ENCODE results near the gene GMPPA. TPM values are rescaled to one million over a fixed set of nuclear protein-coding genes. Genes with fewer than 3 reads are reported as not detected.

GMPPA gene
- total RNA-seq, 2 donors from 2014 or later = 36.9 to 38.2 TPM

- peaks cover 70% of the 10 kb centered on the region for H3K27me3 Mint-ChIP-seq (ENCODE audit: insufficient read depth)
- 39% methylated on average over 8 of the region's 8 CpGs; no CpG with 5 or more reads in 1 of the 2 experiments for WGBS, 2 experiments (ENCODE audit: insufficient coverage in 1 of 2, insufficient read length in 1 of 2)
- Histone ChIP-seq H3K4me1 (ENCODE audit: control insufficient read depth, insufficient read depth, low read length) (peaks cover 4% of the 10 kb centered on the region), H3K27ac (ENCODE audit: low read depth, low read length) (no peak overlapping the region), H3K27me3 (ENCODE audit: control insufficient read depth, insufficient read depth, low read length, poor library complexity, severe bottlenecking) (peaks cover 68% of the 10 kb centered on the region), H3K36me3 (ENCODE audit: control insufficient read depth, insufficient read depth, low read length) (no peaks in the 10 kb centered on the region), H3K9me3 (ENCODE audit: control insufficient read depth, low read length) (no peaks in the 10 kb centered on the region), H3K4me3 (ENCODE audit: low read length) (no peak overlapping the region), H3K9ac (ENCODE audit: extremely low read depth, low read length, poor library complexity, severe bottlenecking) (no peak overlapping the region)
- TF ChIP-seq, protein P1, sequence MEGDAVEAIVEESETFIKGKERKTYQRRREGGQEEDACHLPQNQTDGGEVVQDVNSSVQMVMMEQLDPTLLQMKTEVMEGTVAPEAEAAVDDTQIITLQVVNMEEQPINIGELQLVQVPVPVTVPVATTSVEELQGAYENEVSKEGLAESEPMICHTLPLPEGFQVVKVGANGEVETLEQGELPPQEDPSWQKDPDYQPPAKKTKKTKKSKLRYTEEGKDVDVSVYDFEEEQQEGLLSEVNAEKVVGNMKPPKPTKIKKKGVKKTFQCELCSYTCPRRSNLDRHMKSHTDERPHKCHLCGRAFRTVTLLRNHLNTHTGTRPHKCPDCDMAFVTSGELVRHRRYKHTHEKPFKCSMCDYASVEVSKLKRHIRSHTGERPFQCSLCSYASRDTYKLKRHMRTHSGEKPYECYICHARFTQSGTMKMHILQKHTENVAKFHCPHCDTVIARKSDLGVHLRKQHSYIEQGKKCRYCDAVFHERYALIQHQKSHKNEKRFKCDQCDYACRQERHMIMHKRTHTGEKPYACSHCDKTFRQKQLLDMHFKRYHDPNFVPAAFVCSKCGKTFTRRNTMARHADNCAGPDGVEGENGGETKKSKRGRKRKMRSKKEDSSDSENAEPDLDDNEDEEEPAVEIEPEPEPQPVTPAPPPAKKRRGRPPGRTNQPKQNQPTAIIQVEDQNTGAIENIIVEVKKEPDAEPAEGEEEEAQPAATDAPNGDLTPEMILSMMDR (conservative IDR thresholded peaks at IDR 0.05) = no peak
- no peak overlapping the region for H3K4me3 Mint-ChIP-seq
- H3K4me1 Mint-ChIP-seq = no peaks in the 10 kb centered on the region
- H3K9me3 Mint-ChIP-seq = no peaks in the 10 kb centered on the region
- peak; percentile 85 for DNase-seq
- H3K36me3 Mint-ChIP-seq (ENCODE audit: low read depth) = no peaks in the 10 kb centered on the region
- no peak overlapping the region for H3K27ac Mint-ChIP-seq
Observed at GRCh38 chr2:219486380-219486959, 12.2 kb upstream of the GMPPA start.

- 80 to 87% methylated on average over 1 to 17 of the region's 17 CpGs for WGBS, 2 experiments (ENCODE audit: insufficient coverage in 1 of 2, insufficient read length in 1 of 2)
- Histone ChIP-seq H3K27ac (ENCODE audit: low read depth, low read length) (no peak overlapping the region), H3K4me3 (ENCODE audit: low read length) (no peak overlapping the region), H3K4me1 (ENCODE audit: control insufficient read depth, insufficient read depth, low read length) (peaks cover 4% of the 10 kb centered on the region), H3K9me3 (ENCODE audit: control insufficient read depth, low read length) (no peaks in the 10 kb centered on the region), H3K9ac (ENCODE audit: extremely low read depth, low read length, poor library complexity, severe bottlenecking) (no peak overlapping the region), H3K36me3 (ENCODE audit: control insufficient read depth, insufficient read depth, low read length) (no peaks in the 10 kb centered on the region), H3K27me3 (ENCODE audit: control insufficient read depth, insufficient read depth, low read length, poor library complexity, severe bottlenecking) (peaks cover 59% of the 10 kb centered on the region)
- H3K4me3 Mint-ChIP-seq = no peak overlapping the region
- no peaks in the 10 kb centered on the region for H3K9me3 Mint-ChIP-seq
- DNase-seq = no peak
- H3K27ac Mint-ChIP-seq = no peak overlapping the region
- no peaks in the 10 kb centered on the region for H3K36me3 Mint-ChIP-seq (ENCODE audit: low read depth)
- TF ChIP-seq, protein P1 (conservative IDR thresholded peaks at IDR 0.05) = no peak
- no peaks in the 10 kb centered on the region for H3K4me1 Mint-ChIP-seq
- H3K27me3 Mint-ChIP-seq (ENCODE audit: insufficient read depth) = peaks cover 69% of the 10 kb centered on the region
Observed at GRCh38 chr2:219488149-219488843, 10.4 kb upstream of the GMPPA start.

- TF ChIP-seq, protein P1 (conservative IDR thresholded peaks at IDR 0.05) = no peak
- DNase-seq = no peak
- Mint-ChIP-seq H3K36me3 (ENCODE audit: low read depth) (no peaks in the 10 kb centered on the region), H3K27ac (no peak overlapping the region), H3K9me3 (no peaks in the 10 kb centered on the region), H3K27me3 (ENCODE audit: insufficient read depth) (peaks cover 73% of the 10 kb centered on the region), H3K4me3 (no peak overlapping the region), H3K4me1 (no peaks in the 10 kb centered on the region)
- 91 to 100% methylated on average over 7 to 14 of the region's 14 CpGs for WGBS, 2 experiments (ENCODE audit: insufficient coverage in 1 of 2, insufficient read length in 1 of 2)
- Histone ChIP-seq H3K4me1 (ENCODE audit: control insufficient read depth, insufficient read depth, low read length) (peaks cover 4% of the 10 kb centered on the region), H3K9me3 (ENCODE audit: control insufficient read depth, low read length) (no peaks in the 10 kb centered on the region), H3K36me3 (ENCODE audit: control insufficient read depth, insufficient read depth, low read length) (no peaks in the 10 kb centered on the region), H3K9ac (ENCODE audit: extremely low read depth, low read length, poor library complexity, severe bottlenecking) (no peak overlapping the region), H3K27me3 (ENCODE audit: control insufficient read depth, insufficient read depth, low read length, poor library complexity, severe bottlenecking) (peaks cover 59% of the 10 kb centered on the region), H3K27ac (ENCODE audit: low read depth, low read length) (no peak overlapping the region), H3K4me3 (ENCODE audit: low read length) (no peak overlapping the region)
Observed at GRCh38 chr2:219488844-219489194, 9.9 kb upstream of the GMPPA start.

Measured in endodermal cell (in vitro differentiated cells).